IMR-90 (cell line): Measurements from ENCODE around the gene PPP1R9A. TPM values are rescaled to one million over a fixed set of nuclear protein-coding genes. Genes with fewer than 3 reads are reported as not detected.

Source experiments
- ATAC-seq: fragments of 200-7000 bp; cut with Tn5 transposase; 2 replicates; pipeline ENCODE4 v1.9.1; 2020; ENCODE audit warnings: low read depth, mild to moderate bottlenecking, moderate library complexity
- BruUV-seq: library from RNA; stranded (reverse); fragments of 400-500 nt; replicated peaks from 2 replicates; lab custom pipeline; 2021; lab: Mats Ljungman, UMichigan
- CTCF ChIA-PET: fragments of 300-600 bp; formaldehyde crosslinking; extraction: SDS; loops from one replicate; lab custom pipeline; 2021; ENCODE audit warnings: antibody characterized with exemption; lab: Yijun Ruan, JAX
- POLR2A ChIA-PET: fragments of 300-600 bp; sonication (Branson Sonifier 250); formaldehyde crosslinking; loops from one replicate; lab custom pipeline; 2022; ENCODE audit warnings: antibody characterized with exemption; ENCODE audit not compliant: unreplicated experiment; lab: Charles Lee
- DNase-seq: peaks from one replicate; pipeline ENCODE4 v3.0.0; 2013
- H2AFZ ChIP-seq: replicated peaks from 2 replicates; pipeline ENCODE3; 2013; ENCODE audit warnings: low read length, mild to moderate bottlenecking; ENCODE audit not compliant: poor library complexity
- H2AK5ac ChIP-seq: 2 replicates; pipeline ENCODE4 v1.6.1; 2013; ENCODE audit warnings: low read depth, low read length, inconsistent platforms
- H2AK9ac ChIP-seq: replicated peaks from 2 replicates; pipeline ENCODE3; 2013; ENCODE audit warnings: mild to moderate bottlenecking, low read depth, low read length, moderate library complexity; ENCODE audit not compliant: poor library complexity
- H2BK120ac ChIP-seq: 2 replicates; pipeline ENCODE4 v1.6.1; 2013; ENCODE audit warnings: low read depth, low read length, inconsistent platforms
- H2BK15ac ChIP-seq: 3 replicates; pipeline ENCODE4 v1.6.1; 2013; ENCODE audit warnings: low read depth, low read length, inconsistent platforms
- H2BK20ac ChIP-seq: 2 replicates; pipeline ENCODE4 v1.6.1; 2013; ENCODE audit warnings: low read depth, mild to moderate bottlenecking, inconsistent platforms, low read length, moderate library complexity
- H2BK5ac ChIP-seq: 2 replicates; pipeline ENCODE4 v1.6.1; 2013; ENCODE audit warnings: mild to moderate bottlenecking, low read depth, low read length, inconsistent platforms; ENCODE audit not compliant: poor library complexity, severe bottlenecking
- H3K14ac ChIP-seq: replicated peaks from 2 replicates; pipeline ENCODE4 v1.6.1; 2013; ENCODE audit warnings: low read depth, low read length, inconsistent platforms
- H3K18ac ChIP-seq: 2 replicates; pipeline ENCODE4 v1.6.1; 2013; ENCODE audit warnings: low read depth, low read length, control low read depth
- H3K23ac ChIP-seq: 2 replicates; pipeline ENCODE4 v1.6.1; 2013; ENCODE audit warnings: low read depth, low read length, inconsistent platforms
- H3K27ac ChIP-seq: 2 replicates; pipeline ENCODE4 v1.5.1; 2013; ENCODE audit warnings: mild to moderate bottlenecking, control low read depth, low read length; ENCODE audit not compliant: insufficient read depth
- H3K27me3 ChIP-seq: 2 replicates; pipeline ENCODE4 v1.6.1; 2013; ENCODE audit warnings: low read length; ENCODE audit not compliant: control insufficient read depth, insufficient read depth
- H3K36me3 ChIP-seq: 2 replicates; pipeline ENCODE4 v1.6.1; 2013; ENCODE audit warnings: low read length, mixed read lengths; ENCODE audit not compliant: control insufficient read depth, insufficient read depth
- H3K4ac ChIP-seq: 2 replicates; pipeline ENCODE4 v1.6.1; 2013; ENCODE audit warnings: low read depth, low read length, inconsistent platforms
- H3K4me1 ChIP-seq: 2 replicates; pipeline ENCODE4 v1.6.1; 2013; ENCODE audit warnings: low read length, mixed read lengths; ENCODE audit not compliant: control insufficient read depth, insufficient read depth
- H3K4me2 ChIP-seq: 2 replicates; pipeline ENCODE4 v1.6.1; 2013; ENCODE audit warnings: low read depth, mild to moderate bottlenecking, control low read depth, low read length, moderate library complexity
- H3K4me3 ChIP-seq: 2 replicates; pipeline ENCODE4 v1.5.1; 2013; ENCODE audit warnings: low read depth, mild to moderate bottlenecking, control low read depth, low read length, moderate library complexity; ENCODE audit not compliant: insufficient read depth
- H3K56ac ChIP-seq: 2 replicates; pipeline ENCODE4 v1.6.1; 2013; ENCODE audit warnings: low read length, inconsistent platforms; ENCODE audit not compliant: insufficient read depth; ENCODE audit errors: extremely low read depth
- H3K79me1 ChIP-seq, 2 experiments: 2 replicates each; pipeline ENCODE4 v1.6.1; 2013; ENCODE audit warnings: low read length in 2 of 2, inconsistent platforms in 1 of 2, low read depth in 1 of 2
- H3K9ac ChIP-seq: 2 replicates; pipeline ENCODE4 v1.6.1; 2013; ENCODE audit warnings: low read depth, low read length, control low read depth
- H3K9me1 ChIP-seq: 2 replicates; pipeline ENCODE4 v1.6.1; 2013; ENCODE audit warnings: low read length, inconsistent platforms; ENCODE audit not compliant: insufficient read depth
- H3K9me3 ChIP-seq: 2 replicates; pipeline ENCODE4 v1.6.1; 2013; ENCODE audit warnings: low read length; ENCODE audit not compliant: control insufficient read depth, insufficient read depth
- H4K20me1 ChIP-seq: 2 replicates; pipeline ENCODE4 v1.6.1; 2013; ENCODE audit warnings: low read length, inconsistent platforms; ENCODE audit not compliant: insufficient read depth
- H4K5ac ChIP-seq: 2 replicates; pipeline ENCODE4 v1.6.1; 2013; ENCODE audit warnings: mild to moderate bottlenecking, low read depth, low read length, control low read depth
- H4K8ac ChIP-seq, 2 experiments: 2 replicates each; pipeline ENCODE4 v1.6.1; 2013; ENCODE audit warnings: low read depth in 2 of 2, low read length in 2 of 2, control low read depth in 1 of 2, inconsistent platforms in 1 of 2
- H4K91ac ChIP-seq: 2 replicates; pipeline ENCODE4 v1.6.1; 2013; ENCODE audit warnings: low read depth, low read length, inconsistent platforms; ENCODE audit not compliant: insufficient read depth
- BHLHE40 ChIP-seq: fragments of 150-350 bp; IDR thresholded peaks from 2 replicates; pipeline ENCODE4 v1.6.1; 2016; ENCODE audit warnings: mild to moderate bottlenecking, low read depth, low read length
- CHD1 ChIP-seq: IDR thresholded peaks from 2 replicates; pipeline ENCODE4 v1.6.1; 2012; ENCODE audit warnings: low read depth, low read length, improper control_type of control experiment
- MAFK ChIP-seq: IDR thresholded peaks from 2 replicates; pipeline ENCODE4 v1.6.1; 2012; ENCODE audit warnings: low read depth, low read length, improper control_type of control experiment
- MAZ ChIP-seq: IDR thresholded peaks from 2 replicates; pipeline ENCODE4 v1.6.1; 2012; ENCODE audit warnings: low read depth, mild to moderate bottlenecking, low read length, improper control_type of control experiment, moderate library complexity, borderline replicate concordance
- MXI1 ChIP-seq: IDR thresholded peaks from 2 replicates; pipeline ENCODE4 v1.6.1; 2012; ENCODE audit warnings: low read depth, mild to moderate bottlenecking, low read length, moderate library complexity, borderline replicate concordance
- POLR2A ChIP-seq: IDR thresholded peaks from 2 replicates; pipeline ENCODE4 v1.6.1; 2012; ENCODE audit warnings: mild to moderate bottlenecking, low read depth, low read length
- RAD21 ChIP-seq: IDR thresholded peaks from 2 replicates; pipeline ENCODE4 v1.6.1; 2012; ENCODE audit warnings: low read length, improper control_type of control experiment
- RFX5 ChIP-seq: IDR thresholded peaks from 2 replicates; pipeline ENCODE4 v1.8.0; 2012; ENCODE audit warnings: low read depth, mild to moderate bottlenecking, low read length, moderate library complexity
- SMC3 ChIP-seq: fragments of 150-350 bp; IDR thresholded peaks from 2 replicates; pipeline ENCODE4 v1.6.1; 2016; ENCODE audit warnings: low read depth, mild to moderate bottlenecking, antibody characterized with exemption, low read length, moderate library complexity
- USF2 ChIP-seq: fragments of 150-350 bp; IDR thresholded peaks from 2 replicates; pipeline ENCODE4 v1.6.1; 2017; ENCODE audit warnings: mild to moderate bottlenecking, antibody characterized with exemption, low read length, low read depth
- dilution Hi-C: fragments of 300-500 bp; cut with HindIII; formaldehyde crosslinking; loops from one replicate; pipeline ENCODE4 v1.14.3; 2018; ENCODE audit warnings: low sequenced_read_pairs; ENCODE audit not compliant: unreplicated experiment
- in situ Hi-C: fragments of 300-500 bp; cut with MboI; formaldehyde crosslinking; loops from 3 replicates; pipeline ENCODE4 v1.14.3; 2019; ENCODE audit warnings: low sequenced_read_pairs, inconsistent platforms, mixed read lengths
- intact Hi-C: fragments of 100-400 bp; cut with micrococcal nuclease; formaldehyde crosslinking; loops from 2 replicates; pipeline ENCODE4 v1.10.0; 2022
- polyA plus RNA-seq, 3 experiments: library from polyadenylated mRNA; depleted of rRNA; stranded (reverse); fragments of >200 nt; gene quantifications; 2 replicates each; pipeline ENCODE4 v1.2.3, GENCODE V29; 2012; ENCODE audit warnings: low replicate concordance in 1 of 3
- total RNA-seq: library from RNA; depleted of rRNA; stranded (reverse); fragments of >200 nt; gene quantifications from 2 replicates; pipeline ENCODE4 v1.2.3, GENCODE V29; 2012

The PPP1R9A gene
- total and polyA plus RNA-seq, 2 of the 4 experiments (the other 2 are of a cell fraction), result not detected

- intact Hi-C loops (loop anchor here (5.0 kb wide), 1 partner anchor 600 kb away; no protein-coding TSS in a partner anchor), in situ Hi-C loops (no loop called here), dilution Hi-C loops (no loop called here)
- H3K27me3 ChIP-seq, result no peaks in the 10 kb centered on the region
- no peak overlapping the region for H3K56ac ChIP-seq
- H2AK9ac ChIP-seq, result no peak overlapping the region
- CTCF ChIA-PET, result interaction anchor here (0.6 to 1.6 kb wide), 3 partner anchors 43 to 598 kb away, joined by 3 read pairs; no protein-coding TSS in a partner anchor
- no peak overlapping the region for H3K27ac ChIP-seq
- H4K20me1 ChIP-seq, result no peaks in the 10 kb centered on the region
- H4K5ac ChIP-seq, result no peak overlapping the region
- no peak overlapping the region for H2AFZ ChIP-seq
- H2BK15ac ChIP-seq, result no peak overlapping the region
- no peak overlapping the region for H3K9ac ChIP-seq
- TF ChIP-seq RFX5 (no peak), MXI1 (no peak), RAD21 (no peak), SMC3 (no peak), BHLHE40 (no peak), MAFK (no peak), CHD1 (no peak), MAZ (no peak), USF2 (no peak), POLR2A (no peak)
- no peak overlapping the region for H4K91ac ChIP-seq
- no peak overlapping the region for H2BK20ac ChIP-seq
- no peak overlapping the region for H3K4me3 ChIP-seq
- no peaks in the 10 kb centered on the region for H3K4me1 ChIP-seq
- no peaks in the 10 kb centered on the region for H3K36me3 ChIP-seq
- ATAC-seq, result no peak
- H3K23ac ChIP-seq, result no peak overlapping the region
- no peak overlapping the region for H3K14ac ChIP-seq
- no peak overlapping the region for H3K4ac ChIP-seq
- H2BK120ac ChIP-seq, result no peak overlapping the region
- H2AK5ac ChIP-seq, result no peak overlapping the region
- no peaks in the 10 kb centered on the region for H3K9me1 ChIP-seq
- H3K9me3 ChIP-seq, result no peaks in the 10 kb centered on the region
- POLR2A ChIA-PET, result no interaction called here
- no peak overlapping the region for H4K8ac ChIP-seq
- H3K79me1 ChIP-seq, result no peaks in the 10 kb centered on the region
- H3K4me2 ChIP-seq, result no peak overlapping the region
- BruUV-seq, result no TSS peak
- no peak overlapping the region for H3K18ac ChIP-seq
- no peak overlapping the region for H2BK5ac ChIP-seq
- no peak for DNase-seq
These were observed 139.9 kb downstream of the PPP1R9A start for GRCh38 chr7:95047291-95047690.
